ENCODE results near the gene FHOD3.
"Not testable (repeated sequence)": the region's sequence is repeated elsewhere in the genome, so short reads cannot be mapped to it uniquely, and the experiment has no call there.

Gene FHOD3

DNA sequence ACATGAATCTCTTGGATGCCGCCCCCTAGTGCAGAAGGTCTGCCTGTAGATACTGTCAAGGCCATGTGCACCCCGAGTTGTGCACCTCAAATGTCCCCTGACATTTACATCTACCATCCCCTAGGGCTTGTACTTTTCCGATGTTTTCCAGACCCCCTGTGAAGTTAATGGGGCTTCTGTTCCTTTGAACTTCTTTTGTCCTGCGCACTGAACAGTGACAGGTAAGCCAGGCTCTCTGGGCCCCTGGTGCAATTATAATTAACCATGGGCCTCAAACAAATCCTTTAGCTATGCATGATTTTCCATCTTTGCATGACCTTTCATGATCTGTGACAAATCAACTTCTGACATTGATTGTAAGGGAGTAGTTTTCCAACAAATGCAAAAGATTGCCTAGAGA is 158.4 kb downstream of the FHOD3 start:
- no peak for DNase-seq

DNA sequence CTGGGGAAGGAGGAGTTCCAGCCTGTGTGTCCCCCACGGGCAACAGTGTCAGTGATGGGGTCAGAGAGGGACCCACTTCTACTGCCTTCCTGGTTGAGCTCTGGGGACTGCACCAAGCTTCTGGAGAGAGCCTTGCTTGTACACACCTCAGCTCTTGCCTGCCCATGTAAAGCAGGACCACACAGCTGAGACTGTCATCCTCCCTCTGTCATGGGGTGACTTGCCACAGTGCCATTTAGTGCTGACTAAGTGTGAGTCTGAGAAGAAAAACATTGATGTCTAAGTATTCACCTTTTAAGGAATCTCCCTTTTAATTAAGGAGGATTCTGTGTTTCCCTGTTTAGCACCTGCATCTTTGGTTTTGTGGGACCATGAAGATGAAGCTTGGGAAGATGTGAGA is 159.1 kb downstream of the FHOD3 start:
- no peak for DNase-seq

DNA sequence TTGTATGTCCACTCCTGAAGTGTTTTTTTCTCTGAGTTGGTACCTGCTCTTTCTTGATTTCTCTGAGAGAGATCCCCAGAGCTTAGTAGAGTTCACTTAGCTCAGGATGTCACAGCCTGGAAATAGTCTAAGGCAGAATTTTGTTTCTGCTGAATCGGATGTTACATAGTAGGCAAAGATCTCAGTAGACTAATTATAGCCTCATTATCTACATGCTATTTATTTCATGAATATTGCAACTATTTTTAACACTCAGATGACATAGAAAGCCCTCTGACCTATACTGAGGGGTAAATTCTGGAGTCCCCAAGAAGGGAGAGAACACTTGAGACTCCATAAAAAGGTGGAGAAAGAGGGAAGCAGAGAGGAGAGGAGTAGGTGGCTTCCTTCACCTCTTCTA is 160.2 kb downstream of the FHOD3 start:
- DNase-seq = no peak

DNA sequence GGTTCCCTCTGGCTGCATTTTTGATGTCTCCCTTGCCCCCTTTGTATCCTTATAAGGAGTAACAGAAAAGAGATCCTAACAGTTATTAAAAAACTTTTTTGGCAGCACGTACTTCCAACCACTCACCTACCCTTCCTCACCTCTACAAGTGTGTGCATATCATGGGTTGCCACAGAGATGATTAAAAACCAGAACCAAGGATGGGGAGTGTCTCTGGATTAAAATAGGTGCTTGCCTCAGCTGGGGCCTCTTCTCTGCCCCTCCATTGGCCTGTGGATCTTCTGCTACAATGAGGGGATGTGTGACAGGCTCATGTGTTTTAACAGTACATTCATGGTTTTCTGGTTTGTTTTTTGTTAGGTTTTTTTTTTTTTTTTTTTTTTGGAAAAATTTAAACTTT is 160.8 kb downstream of the FHOD3 start:
- no peak for DNase-seq

DNA sequence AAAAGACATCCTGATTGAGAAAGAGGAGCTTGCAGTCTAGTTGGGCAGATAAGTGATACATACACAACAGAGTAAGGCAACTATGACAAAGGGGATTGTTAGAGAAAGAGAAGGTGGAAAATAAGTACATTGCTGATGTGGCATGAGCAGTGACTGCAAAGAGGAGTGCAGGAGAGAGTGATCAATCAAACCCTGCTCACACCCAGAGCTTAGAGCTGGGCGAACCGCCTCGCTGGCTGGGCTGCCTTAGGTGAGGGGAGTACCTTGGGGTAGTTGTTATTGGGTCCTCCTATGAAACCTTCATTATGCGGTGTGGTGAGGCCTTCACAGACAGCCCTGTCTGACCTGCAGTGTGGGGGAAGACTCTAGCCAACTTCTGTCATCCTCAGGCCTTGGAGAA is 161.7 kb downstream of the FHOD3 start:
- DNase-seq = no peak

DNA sequence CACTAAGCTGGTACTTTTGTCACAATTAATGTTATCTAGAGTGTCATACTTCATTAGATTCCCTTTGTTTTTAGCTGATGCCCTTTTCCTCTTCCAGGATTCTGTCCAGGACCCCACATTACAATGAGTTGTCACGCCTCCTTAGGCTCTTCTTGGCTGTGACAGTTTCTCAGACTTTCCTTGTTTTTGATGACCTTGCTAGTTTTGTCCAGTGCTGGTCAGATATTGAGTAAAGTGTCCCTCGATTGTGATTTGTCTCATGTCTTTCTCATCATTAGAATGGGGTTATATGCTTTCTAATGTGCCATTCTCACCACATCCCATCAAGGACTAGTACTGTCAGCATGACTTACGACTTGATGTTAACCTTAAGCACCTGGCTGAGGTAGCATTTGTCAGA is 162.3 kb downstream of the FHOD3 start:
- no peak for DNase-seq

DNA sequence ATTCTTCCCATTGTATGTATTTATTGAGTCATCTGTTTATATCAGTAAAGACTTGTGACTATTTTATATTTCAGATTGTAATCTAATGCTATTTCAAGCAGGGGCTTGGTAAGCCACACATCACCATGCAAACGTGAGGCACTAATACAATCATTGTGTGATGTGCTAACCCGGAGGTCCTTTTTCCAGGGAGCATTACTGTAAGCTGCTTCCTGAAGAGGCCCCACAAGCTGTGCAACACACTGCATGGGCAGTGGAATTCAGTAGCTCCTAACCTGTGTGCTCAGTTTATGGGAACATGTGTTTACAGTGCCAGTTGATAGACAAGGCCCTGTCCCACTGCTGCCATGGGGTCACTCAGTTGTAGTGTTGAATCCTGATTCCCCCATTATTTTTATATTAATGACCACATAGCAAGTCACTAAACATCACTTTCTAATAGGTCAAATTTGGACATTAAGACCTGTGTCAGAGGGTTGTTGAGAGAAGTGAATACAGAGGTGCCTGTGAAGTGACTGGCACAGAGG is 162.9 kb downstream of the FHOD3 start:
- DNase-seq = no peak

DNA sequence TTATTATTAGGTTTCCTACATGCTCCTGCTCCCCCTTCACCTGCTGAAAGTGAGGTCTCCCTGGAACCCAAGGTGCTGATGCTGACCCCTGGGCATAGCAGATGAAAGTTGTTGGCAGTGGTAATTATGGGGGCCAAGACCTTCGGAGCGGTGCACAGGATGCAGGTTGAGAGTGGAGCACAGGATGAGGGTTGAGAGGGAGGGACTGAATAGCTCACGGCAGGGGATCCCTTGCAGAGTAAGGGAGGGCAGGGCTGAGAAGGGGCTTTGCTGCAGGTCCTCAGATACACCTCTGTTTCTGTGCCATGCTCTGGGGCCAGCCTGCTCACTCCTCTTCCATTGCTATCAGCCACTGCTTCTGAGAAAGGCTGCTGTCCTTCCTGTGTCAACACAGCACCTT is 163.3 kb downstream of the FHOD3 start:
- no peak for DNase-seq

DNA sequence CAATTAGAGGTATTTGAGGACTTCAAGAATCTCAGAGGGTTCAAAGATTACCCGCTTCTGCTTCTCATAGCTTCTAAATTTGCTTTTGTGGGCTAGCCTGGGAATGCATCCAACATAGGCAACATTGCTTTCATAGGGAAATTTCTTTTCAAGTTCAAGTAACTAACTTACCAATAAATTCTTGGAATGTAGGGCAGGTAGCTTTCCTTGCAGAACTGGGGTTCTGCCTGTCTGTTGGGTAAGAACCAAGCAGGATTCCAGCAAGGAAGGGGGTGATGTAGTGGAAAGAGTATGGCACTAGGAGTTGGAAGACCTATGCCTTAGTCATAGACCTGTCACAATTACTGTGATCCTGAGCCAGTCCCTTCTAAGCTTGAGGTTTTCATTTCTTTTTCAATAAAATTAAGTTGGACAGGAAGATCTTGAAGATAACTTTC is 164.1 kb downstream of the FHOD3 start:
- DNase-seq = no peak

DNA sequence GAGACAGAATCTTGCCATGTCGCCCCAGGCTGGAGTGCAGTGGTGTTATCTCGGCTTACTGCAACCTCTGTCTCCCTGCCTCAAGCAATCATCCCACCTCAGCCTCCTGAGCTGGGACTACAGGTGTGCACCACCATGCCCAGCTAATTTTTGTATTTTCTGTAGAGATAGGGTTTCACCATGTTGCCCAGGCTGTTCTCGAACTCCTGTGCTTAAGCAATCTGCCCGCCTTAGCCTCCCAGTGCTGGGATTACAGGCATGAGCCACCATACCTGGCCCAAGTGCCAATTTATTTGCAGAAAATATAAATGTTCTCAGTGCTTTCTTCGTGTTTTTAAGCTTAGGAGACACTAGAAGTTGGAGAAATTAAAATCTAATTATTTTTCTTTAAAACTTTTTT is 166.0 kb downstream of the FHOD3 start:
- DNase-seq = not testable (repeated sequence)

DNA sequence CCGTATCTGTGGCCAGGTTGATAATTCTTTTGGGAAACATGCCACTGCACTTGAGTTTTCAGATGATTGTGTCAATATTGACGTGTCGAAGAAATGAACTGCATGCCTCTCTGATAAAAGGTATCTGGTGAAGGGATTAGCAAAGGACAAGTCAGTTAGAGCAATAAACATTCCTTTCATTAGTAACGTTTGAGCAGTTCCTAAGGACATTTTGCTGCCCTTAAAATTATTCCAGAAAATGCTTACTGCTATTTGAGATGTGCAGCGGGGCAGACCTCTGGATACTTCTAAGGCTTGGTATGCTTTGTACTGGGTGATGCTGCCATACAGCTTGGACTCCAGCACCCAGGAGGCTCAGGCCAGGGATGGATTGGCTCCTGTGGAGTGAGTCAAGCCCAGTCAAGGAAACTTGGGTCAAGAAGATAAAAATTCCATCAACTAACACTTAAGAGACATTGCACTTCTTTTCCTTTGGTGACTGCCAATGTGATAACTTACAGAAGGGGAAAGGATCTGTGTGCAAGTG is 166.7 kb downstream of the FHOD3 start:
- no peak for DNase-seq

DNA sequence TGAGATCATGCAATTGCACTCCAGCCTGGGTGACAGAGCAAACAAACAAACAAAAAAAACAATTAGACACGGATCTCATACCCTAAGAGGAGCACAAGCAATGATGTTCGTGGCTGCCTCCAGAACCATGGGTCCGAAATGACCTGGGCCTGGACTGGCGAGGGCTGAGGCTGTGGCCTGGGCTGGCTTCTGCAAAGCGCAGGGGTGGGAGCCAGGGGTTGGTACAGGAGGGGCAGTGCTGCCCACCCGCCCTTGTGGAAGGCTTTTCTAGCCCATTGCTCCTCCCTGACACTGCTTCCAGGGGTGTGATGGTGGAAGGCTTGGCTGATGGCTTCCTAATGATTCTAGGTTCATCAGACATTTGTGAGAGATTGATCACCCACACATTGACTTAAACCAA is 167.8 kb downstream of the FHOD3 start:
- DNase-seq = no peak

DNA sequence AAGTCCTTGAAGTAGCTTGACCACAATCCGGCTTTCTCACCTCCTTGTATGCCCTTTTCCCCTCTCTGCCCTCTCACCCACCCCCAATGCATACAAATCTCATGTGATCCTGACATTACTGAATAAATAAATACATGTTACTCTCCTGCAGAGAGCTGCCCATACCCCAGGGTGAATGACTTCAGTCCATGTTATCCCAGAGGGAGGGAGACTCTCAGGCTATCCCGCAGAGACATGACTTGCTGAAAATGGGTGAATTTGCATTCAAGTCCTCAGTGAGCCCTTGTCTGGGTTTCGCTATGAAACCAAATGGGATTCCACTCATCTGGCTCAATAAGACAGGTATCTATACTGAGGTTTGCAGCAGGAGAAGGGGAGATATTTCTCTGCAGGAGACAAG is 168.5 kb downstream of the FHOD3 start:
- DNase-seq = no peak

DNA sequence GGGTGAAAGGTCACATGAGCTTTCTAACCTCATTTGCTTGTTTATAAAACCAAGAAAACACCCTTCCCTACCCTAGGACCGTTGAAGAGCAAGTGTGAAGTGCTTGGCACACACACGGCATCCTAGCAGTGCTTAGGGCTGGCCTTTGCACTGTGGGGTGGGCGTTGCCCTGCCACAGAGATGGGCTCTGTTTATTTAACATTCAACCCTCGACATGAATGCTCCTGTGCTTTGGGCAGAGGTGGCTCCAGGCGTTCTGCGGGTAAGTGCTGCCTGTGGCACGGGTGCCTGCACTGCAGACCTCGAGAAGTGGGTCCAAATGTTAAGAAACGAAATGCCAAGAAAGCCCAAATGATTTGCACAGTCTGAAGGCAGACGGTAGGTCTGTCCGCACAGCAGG is 170.1 kb downstream of the FHOD3 start:
- no peak for DNase-seq

DNA sequence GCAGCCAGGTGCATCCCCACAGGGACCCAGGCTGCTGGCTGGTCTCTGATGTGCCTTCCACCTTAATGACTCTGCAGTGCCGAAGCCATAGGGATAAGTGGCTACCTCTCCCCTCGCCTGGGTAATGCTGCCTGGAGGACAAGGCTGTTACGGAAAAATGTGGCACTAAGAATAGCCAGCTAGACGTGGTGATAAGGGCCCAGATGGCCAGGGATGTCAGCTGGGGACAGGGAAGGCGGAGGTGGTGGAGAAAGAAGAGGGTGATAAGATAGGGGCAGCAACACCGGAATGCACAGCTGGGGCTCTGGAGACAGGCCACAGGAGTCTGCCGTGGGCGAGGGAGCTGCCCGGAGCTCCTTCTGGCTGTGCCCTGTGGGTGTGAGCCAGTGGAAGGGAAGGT is 170.6 kb downstream of the FHOD3 start:
- no peak for DNase-seq

DNA sequence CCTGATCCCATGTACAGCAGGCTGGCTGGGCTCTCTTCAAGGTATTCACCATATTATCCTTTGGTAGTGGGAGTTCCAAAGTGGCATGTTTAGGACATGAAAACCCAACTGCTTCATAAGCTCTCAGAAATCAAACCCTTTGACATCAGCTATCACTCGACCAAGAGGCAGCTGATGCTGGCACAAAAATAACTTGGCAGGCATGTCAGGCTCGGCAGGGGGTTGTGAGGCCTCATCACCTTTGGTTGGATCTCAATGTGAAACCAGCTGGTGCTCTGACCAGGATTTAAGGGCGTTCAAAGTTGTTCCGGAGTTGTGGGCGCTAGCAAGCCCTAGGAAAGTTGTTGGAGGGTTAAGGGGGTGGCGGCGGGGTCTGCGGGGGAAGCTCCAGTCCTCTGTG is 171.9 kb downstream of the FHOD3 start:
- DNase-seq = no peak

DNA sequence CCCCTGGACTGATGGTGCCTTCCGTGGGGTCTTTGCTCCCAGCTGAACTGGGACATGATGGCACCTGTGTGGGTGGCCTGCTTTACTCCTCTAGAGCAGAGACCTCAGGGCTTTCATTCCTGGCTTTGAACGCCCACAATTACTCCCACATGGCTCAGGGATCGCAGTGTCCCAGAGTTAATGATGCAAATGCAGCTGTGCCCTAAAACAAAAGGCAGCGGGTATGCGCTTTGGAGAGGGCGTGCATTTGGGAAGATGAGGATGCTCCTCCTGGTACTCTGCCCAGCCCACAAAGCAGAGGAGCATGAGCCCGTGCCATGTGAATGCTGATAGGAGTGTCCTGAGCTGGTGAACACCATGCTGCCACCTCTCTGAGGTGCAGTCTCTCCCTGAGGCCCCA is 173.4 kb downstream of the FHOD3 start:
- no peak for DNase-seq

DNA sequence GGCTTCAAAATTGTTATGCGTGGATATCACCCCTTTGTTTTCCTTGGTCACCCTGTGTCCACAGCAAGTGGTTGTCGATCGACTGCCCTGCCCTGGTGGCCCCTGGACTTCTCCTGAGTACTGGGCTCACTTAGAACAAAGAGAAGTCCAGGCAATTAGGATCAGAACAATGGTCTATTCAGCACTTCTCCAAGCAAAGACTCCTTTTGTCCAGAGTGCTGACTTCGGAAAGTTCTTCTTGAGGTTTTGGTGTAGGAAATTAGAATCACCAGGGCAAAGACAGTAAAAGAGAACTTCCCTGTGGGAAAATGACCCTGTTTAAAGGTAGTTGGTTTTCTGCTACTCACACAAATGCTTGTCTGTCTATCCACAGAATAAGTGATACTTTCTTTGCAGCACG is 173.9 kb downstream of the FHOD3 start:
- DNase-seq = no peak

DNA sequence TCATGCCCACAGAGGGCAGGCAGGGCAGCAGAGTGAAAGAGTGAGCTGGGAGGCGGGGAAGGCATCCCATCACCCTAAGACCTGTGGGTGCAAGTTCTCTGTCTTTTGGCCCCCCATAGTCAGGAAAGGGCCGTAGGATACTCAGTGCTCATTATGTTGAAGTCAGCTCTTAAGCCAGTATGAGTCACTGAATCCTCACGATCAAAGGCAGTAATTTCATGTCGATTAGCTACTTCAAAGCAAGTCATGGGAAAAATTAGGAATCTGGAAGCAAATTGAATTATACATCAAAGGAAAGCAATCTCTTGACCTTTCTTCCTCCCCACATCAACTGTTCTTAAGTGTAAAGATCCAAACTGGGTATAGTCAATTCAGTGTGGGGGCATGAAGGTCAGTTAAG is 178.9 kb downstream of the FHOD3 start:
- no peak for DNase-seq

DNA sequence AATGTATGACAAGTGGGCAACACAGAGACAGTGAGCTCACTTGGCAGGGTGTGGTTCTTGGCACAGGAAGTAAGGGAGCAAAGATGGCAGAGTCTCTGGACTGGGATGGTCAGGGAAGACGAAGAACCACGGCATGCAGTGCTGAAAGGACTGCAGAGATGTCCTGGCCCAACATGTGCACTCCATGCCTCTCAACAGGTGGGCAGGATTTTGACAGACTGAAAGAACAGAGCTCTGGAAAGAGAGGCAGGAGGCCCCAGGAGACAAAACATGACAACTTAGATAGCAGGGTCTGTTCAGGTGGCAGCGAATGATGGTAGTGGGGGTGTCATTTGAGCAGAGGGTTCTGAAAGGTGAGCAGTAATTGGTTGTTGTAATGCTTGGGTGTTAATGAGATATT is 180.3 kb downstream of the FHOD3 start:
- no peak for DNase-seq

DNA sequence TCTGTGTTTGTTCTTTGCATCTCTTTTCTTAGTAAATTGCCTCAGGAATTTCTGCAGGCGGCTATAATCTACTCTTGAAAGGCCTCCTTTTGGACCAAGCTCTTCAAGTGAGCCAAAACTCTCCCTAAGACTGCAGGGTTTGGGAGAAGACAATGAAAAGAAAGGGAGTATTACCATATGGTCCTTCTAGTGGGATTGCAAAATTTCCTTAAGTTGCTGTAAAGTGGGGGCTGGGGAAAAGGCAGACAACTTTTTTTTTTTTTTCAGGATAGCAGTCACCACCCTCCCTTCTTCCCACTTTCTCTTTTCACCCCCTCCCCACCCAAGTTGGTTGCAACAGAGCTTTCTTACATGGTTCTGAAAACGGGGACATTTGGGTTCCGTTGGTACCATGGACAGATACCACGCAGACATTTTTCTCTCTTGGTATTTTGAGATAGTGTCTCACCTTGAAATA is 183.7 kb downstream of the FHOD3 start:
- DNase-seq = no peak

DNA sequence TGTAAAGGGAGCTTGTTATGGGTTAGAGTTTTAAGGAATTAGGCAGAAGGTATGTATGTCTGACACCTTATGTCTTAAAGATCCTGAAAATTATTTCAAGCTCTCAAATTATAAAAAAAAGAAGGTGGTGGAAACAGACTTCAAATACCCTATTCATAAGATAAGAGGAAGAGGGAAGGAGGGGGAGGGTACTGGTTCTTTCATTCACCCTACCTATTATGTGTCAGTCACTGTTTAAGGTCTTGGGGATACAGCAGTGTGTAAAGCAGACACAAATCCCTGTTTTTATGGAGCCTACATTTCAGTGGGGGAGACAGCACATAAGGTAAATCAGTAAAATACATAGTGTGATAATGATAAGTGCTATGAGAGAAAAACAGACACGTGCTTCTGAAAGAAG is 184.4 kb downstream of the FHOD3 start:
- no peak for DNase-seq

DNA sequence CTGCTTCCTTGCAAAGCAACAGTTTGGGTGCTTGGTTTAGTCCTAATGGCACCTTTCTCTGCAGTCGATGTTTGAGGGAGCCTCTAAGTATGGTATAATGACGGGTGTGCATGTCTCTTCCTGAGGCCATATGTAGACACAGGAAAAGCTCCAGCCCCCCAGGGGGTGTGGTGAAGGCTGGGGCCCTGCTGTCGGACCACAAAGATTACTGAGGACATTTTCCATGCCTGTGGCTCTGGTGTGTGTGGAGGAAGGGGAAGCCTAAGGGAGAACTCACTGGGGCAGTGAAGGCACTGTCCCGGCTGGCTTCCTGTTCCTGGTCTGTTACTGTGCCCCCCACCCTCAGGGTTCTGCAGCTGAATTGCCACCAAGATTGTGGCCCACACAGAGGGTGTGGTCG is 187.1 kb downstream of the FHOD3 start:
- DNase-seq = no peak

DNA sequence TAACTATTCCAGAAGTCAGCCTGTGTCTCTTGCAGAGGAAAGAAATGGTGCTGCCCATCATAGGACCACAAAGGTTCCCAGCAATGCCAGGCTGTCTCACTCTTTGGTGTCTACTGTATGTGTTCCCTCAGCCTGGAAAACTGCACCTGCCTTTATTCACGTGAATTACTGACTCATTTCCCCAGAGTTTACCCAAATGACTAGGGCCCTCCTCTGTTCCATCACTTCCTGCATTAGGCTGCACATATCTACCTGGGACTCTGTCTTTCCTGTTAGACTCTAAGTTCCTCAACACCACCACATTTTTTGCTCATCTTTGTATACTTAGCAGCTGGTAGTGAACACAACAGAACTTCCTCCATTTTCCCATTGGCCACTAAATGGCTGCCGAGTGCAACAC is 188.3 kb downstream of the FHOD3 start:
- no peak for DNase-seq

DNA sequence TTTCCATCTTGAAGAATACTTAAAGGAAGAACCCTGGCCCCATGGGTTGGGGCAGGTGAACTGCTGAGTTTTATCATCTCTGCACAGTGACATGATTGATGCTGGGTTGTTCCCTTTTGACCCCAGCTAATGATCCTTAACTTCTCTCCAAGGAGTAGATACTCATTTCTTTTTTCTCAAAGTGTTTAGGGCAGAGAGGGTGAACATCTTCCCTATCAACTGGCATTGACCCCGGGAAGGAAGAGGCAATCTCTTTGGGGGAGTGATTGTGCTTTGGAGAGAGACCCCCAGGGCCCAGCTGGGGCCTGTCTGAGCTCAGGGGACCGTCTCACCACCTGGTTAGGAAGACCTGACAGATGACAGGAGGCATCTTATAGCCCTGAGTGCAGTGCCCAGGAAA is 190.6 kb downstream of the FHOD3 start:
- no peak for DNase-seq

DNA sequence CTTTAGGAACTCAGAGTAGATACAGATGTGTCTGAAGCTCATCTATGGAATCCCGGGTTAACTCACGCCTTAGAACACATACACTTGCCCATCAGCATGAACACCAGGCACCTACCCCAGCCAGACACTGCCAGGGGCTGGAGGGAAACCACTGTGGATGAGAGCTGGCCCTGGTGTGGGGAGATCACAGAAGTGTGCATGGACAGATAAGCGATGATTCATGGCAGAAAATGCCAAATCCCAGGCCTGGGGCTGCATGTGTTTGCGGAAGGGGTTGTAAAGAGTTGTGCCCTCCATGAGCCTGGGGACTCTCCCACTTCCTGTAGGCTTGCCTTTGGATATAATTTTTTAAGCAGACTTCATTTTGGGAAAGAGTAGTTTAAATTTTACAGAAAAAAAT is 193.4 kb downstream of the FHOD3 start:
- no peak for DNase-seq
